Naive thymus-derived CD4-positive, alpha-beta T cell (primary cell): ENCODE data around the gene SLCO3A1. TPM values are rescaled to one million over a fixed set of nuclear protein-coding genes. Genes with fewer than 3 reads are reported as not detected.
"Not testable (repeated sequence)": the region's sequence is repeated elsewhere in the genome, so short reads cannot be mapped to it uniquely, and the experiment has no call there.

Experiments used
- ATAC-seq: fragments of 150-1000 bp; cut with Tn5 transposase; 2 replicates; pipeline ENCODE4 v1.10.0; 2021; ENCODE audit warnings: mild to moderate bottlenecking, moderate library complexity
- CTCF ChIA-PET: fragments of 350-600 bp; sonication (Branson Sonifier 250); formaldehyde crosslinking; loops from one replicate; lab custom pipeline; 2021; ENCODE audit warnings: antibody characterized with exemption; lab: Charles Lee
- POLR2A ChIA-PET: fragments of 350-600 bp; sonication (Branson Sonifier 250); formaldehyde crosslinking; loops from one replicate; lab custom pipeline; 2021; ENCODE audit warnings: antibody characterized with exemption, inconsistent platforms; lab: Charles Lee
- DNase-seq, 9 donors: peaks; one replicate each; pipeline versions ENCODE4 v3.0.0 to v3.0.0-alpha.2; 2020 to 2022; ENCODE audit warnings: mixed read lengths in 1 of 9
- H3K27ac ChIP-seq: one replicate; pipeline ENCODE4 v1.7.0; 2013; ENCODE audit warnings: mild to moderate bottlenecking, low read depth, low read length, moderate library complexity
- H3K27me3 ChIP-seq, 2 donors: one replicate each; pipeline ENCODE4 v1.7.0; 2013; ENCODE audit warnings: low read length in 2 of 2, mild to moderate bottlenecking in 2 of 2, moderate library complexity in 2 of 2; ENCODE audit not compliant: control insufficient read depth in 2 of 2, insufficient read depth in 2 of 2
- H3K36me3 ChIP-seq, 3 experiments: 1 replicate in 2 of 3; 2 replicates in 1 of 3; pipeline ENCODE4 v1.7.0; 2013; ENCODE audit warnings: low read length in 3 of 3, mild to moderate bottlenecking in 3 of 3, moderate library complexity in 1 of 3; ENCODE audit not compliant: insufficient read depth in 3 of 3, control insufficient read depth in 2 of 3
- H3K4me1 ChIP-seq, 2 donors: one replicate each; pipeline ENCODE4 v1.7.0; 2013; ENCODE audit warnings: low read length in 2 of 2, mild to moderate bottlenecking in 2 of 2, moderate library complexity in 1 of 2; ENCODE audit not compliant: control insufficient read depth in 2 of 2, insufficient read depth in 2 of 2
- H3K4me3 ChIP-seq: 2 replicates; pipeline ENCODE4 v1.7.0; 2013; ENCODE audit warnings: mild to moderate bottlenecking, low read length
- H3K9me3 ChIP-seq, 3 experiments: 1 replicate in 2 of 3; 2 replicates in 1 of 3; pipeline ENCODE4 v1.7.0; 2013; ENCODE audit warnings: low read length in 3 of 3; ENCODE audit not compliant: control insufficient read depth in 2 of 3
- H3K27ac Mint-ChIP-seq, 9 donors: one replicate each; pipeline ENCODE4 v1.8.0; 2020 to 2022; ENCODE audit warnings: mixed read lengths in 9 of 9, mild to moderate bottlenecking in 8 of 9, moderate library complexity in 5 of 9, inconsistent platforms in 2 of 9
- H3K27me3 Mint-ChIP-seq, 5 donors: one replicate each; pipeline ENCODE4 v1.8.0; 2021 to 2022; ENCODE audit warnings: mixed read lengths in 5 of 5, mild to moderate bottlenecking in 1 of 5
- H3K36me3 Mint-ChIP-seq, 5 donors: one replicate each; pipeline ENCODE4 v1.8.0; 2020 to 2022; ENCODE audit warnings: mixed read lengths in 5 of 5, mild to moderate bottlenecking in 3 of 5, inconsistent platforms in 1 of 5
- H3K4me1 Mint-ChIP-seq, 7 donors: one replicate each; pipeline ENCODE4 v1.8.0; 2020 to 2022; ENCODE audit warnings: mixed read lengths in 7 of 7, mild to moderate bottlenecking in 3 of 7, inconsistent platforms in 1 of 7
- H3K4me3 Mint-ChIP-seq, 10 donors: one replicate each; pipeline ENCODE4 v1.8.0; 2020 to 2022; ENCODE audit warnings: mild to moderate bottlenecking in 10 of 10, mixed read lengths in 10 of 10, moderate library complexity in 6 of 10, inconsistent platforms in 2 of 10
- H3K9me3 Mint-ChIP-seq, 11 donors: one replicate each; pipeline ENCODE4 v1.8.0; 2020 to 2022; ENCODE audit warnings: mixed read lengths in 11 of 11, mild to moderate bottlenecking in 4 of 11, inconsistent platforms in 1 of 11, moderate library complexity in 1 of 11
- intact Hi-C, 2 donors: fragments of 100-400 bp; cut with micrococcal nuclease; formaldehyde crosslinking; loops; one replicate each; pipeline ENCODE4 v1.15.1; 2023
- polyA plus RNA-seq, 2 donors: library from polyadenylated mRNA; unstranded; fragments of 300-500 nt; fragmentation: Illumina TruSeq; gene quantifications; one replicate each; pipeline ENCODE4 v1.2.3, GENCODE V29; 2021
- total RNA-seq, 6 experiments: library from RNA in 5 of 6; stranded (reverse) in 5 of 6; gene quantifications; 1 replicate in 5 of 6; 2 replicates in 1 of 6; pipeline ENCODE4 v1.2.3 and lab custom pipeline; 2021 to 2026

Gene SLCO3A1
- total and polyA plus RNA-seq, 7 experiments from 2014 or later = 15.4 to 69.1 (median 24.3) TPM

DNA sequence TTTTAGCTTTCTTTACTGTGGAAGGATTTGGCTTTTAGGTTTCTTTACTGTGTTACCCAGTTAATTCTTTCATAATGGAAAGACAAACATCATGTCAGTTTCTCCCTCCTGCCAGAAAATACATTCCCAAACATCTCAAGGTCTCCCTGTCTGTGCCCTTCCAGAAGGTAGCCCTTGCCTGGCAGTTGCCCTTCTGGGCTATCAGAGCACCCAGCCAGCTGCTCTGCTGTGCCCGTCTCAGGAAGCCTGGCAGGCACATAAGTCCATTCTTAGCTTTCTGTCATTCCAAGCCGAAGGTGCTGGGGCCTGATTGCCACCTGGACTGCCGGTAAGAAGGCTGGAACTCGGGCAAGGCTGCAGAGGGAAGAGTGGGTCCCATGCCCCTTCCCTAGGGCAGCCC is 203.4 kb downstream of the SLCO3A1 start:
- peaks cover 0 to 7% (median 0%) of the 10 kb centered on the region in 5 donors for H3K36me3 Mint-ChIP-seq
- no peaks in the 10 kb centered on the region for H3K4me1 ChIP-seq
- no peaks in the 10 kb centered on the region for H3K9me3 ChIP-seq
- H3K36me3 ChIP-seq = no peaks in the 10 kb centered on the region
- CTCF ChIA-PET = no interaction called here
- no peak for DNase-seq
- H3K4me3 Mint-ChIP-seq = no peak overlapping the region
- H3K4me3 ChIP-seq = no peak overlapping the region
- peaks cover 0 to 19% (median 10%) of the 10 kb centered on the region in 7 donors for H3K4me1 Mint-ChIP-seq
- ATAC-seq = no peak
- H3K27me3 ChIP-seq = no peaks in the 10 kb centered on the region
- POLR2A ChIA-PET = no interaction called here
- peak overlapping the region in 1 of 9 donors; percentile 38 for H3K27ac Mint-ChIP-seq
- peaks cover 0 to 2% (median 0%) of the 10 kb centered on the region in 11 donors for H3K9me3 Mint-ChIP-seq
- no peak overlapping the region for H3K27ac ChIP-seq
- intact Hi-C loops = no loop called here
- no peaks in the 10 kb centered on the region for H3K27me3 Mint-ChIP-seq

DNA sequence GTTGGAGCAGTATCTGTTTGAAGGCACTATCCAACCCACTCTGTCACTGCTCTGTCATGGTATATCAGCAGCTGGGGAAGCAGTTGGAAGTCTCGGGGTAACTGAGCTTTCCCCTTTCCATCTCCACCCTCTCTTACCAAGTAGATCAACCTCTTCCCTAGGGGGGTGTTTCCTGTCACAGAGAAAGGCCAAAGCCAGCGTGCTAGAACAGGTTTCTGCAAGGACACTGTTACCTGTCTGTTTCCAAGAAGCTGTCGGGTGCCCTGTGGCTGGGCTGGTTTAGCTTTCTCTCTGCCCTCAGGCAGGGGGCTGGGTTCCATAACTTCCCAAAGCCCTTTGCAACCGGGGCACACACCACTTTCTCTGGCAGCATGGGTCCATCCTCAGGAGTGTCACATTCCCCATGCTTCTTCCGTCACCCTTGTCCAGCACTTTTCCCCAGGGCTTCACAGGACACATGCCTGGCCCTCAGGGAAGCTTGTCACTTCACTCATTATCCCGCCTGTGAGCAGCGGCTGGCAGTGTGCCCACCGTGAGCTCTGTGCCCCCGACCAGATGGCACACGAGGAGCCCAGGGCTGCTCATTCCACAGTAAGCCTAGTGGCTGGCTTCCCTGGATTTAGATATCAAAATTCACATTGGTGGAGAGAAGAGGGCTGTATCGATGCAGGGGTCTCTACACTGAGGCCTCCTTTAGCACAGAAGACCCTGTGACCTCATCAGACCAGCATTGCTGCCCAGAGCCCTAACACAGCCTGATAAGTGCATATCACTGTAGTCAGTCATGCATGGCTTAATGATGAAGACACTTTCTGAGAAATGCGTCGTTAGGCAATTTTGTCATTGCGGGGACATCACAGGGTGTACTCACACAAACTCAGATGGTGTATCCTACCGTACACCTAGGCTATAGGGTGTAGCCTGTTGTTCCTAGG is 205.8 kb downstream of the SLCO3A1 start:
- H3K4me3 ChIP-seq = no peak overlapping the region
- intact Hi-C loops = no loop called here
- H3K27ac Mint-ChIP-seq = peak overlapping the region in 1 of 9 donors; percentile 18
- H3K27me3 ChIP-seq = no peaks in the 10 kb centered on the region
- DNase-seq (no peak), ATAC-seq (no peak)
- peaks cover 0 to 15% (median under 1%) of the 10 kb centered on the region in 5 donors for H3K36me3 Mint-ChIP-seq
- peaks cover 0 to 2% (median 0%) of the 10 kb centered on the region in 11 donors for H3K9me3 Mint-ChIP-seq
- no peak overlapping the region for H3K27ac ChIP-seq
- no peaks in the 10 kb centered on the region for H3K9me3 ChIP-seq
- POLR2A ChIA-PET = no interaction called here
- H3K4me1 Mint-ChIP-seq = peaks cover 0 to 21% (median 11%) of the 10 kb centered on the region in 7 donors
- CTCF ChIA-PET = no interaction called here
- H3K27me3 Mint-ChIP-seq = no peaks in the 10 kb centered on the region
- H3K4me3 Mint-ChIP-seq = no peak overlapping the region
- H3K4me1 ChIP-seq = no peaks in the 10 kb centered on the region
- H3K36me3 ChIP-seq = no peaks in the 10 kb centered on the region

DNA sequence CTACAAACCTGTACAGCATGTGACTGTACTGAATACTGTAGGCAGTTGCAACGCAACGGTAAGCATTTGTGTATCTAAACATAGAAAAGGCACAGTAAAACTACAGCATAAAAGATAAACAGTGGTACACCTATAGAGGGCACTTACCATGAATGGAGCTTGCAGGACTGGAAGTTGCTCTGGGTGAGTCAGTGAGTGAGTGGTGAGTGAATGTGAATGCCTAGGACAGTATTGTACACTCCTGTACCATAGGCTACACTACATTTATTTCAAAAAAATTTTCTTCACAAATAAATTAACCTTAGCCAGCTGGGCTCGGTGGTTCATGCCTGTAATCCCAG is 206.4 kb downstream of the SLCO3A1 start:
- Mint-ChIP-seq H3K36me3 (peaks cover 0 to 19% (median 4%) of the 10 kb centered on the region in 5 donors), H3K4me1 (peaks cover 0 to 24% (median 13%) of the 10 kb centered on the region in 7 donors), H3K27ac (peak overlapping the region in 1 of 9 donors; percentile 18)
- H3K9me3 ChIP-seq, H3K4me3 Mint-ChIP-seq, H3K27ac ChIP-seq, H3K9me3 Mint-ChIP-seq, H3K36me3 ChIP-seq, DNase-seq, H3K4me1 ChIP-seq, intact Hi-C loops, H3K27me3 ChIP-seq, ATAC-seq, CTCF ChIA-PET, H3K27me3 Mint-ChIP-seq, H3K4me3 ChIP-seq, POLR2A ChIA-PET: not testable (repeated sequence)

DNA sequence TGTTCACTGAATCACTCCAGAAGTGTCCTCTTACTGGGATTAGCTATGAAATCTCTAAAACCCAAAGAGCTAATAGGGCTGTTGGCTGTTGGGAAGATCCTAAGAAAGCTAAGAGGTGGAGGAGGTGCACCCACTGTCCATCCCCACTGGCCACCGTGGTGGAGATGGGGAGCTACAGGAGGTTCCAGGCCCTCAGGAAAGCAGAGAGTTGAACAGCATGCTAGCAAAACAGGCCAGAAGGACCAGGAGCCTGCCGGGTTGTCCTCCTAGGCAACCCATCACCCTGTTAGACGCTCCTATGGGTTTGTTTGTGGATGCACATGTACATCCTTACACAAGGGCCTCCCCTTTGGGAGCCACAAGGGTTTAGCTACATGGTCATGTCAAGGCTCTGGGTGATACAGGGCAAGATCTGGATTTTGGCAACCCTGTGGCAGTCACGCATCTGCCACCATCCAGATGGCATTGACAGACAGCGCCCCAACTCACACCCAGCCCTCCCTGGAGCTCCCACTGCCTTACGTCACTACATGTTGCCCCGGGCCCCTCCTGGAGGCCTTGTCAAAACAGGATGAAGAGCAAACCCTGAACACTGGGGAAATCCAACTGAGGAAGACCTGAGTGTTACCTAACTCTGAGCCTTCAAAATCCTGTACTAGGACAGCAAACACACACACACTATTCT is 208.1 kb downstream of the SLCO3A1 start:
- Mint-ChIP-seq H3K4me1 (peaks cover 0 to 13% (median 1%) of the 10 kb centered on the region in 7 donors), H3K36me3 (peaks cover 0 to 14% (median 4%) of the 10 kb centered on the region in 5 donors), H3K9me3 (peaks cover 0 to 5% (median 0%) of the 10 kb centered on the region in 11 donors), H3K27me3 (no peaks in the 10 kb centered on the region), H3K27ac (no peak overlapping the region), H3K4me3 (no peak overlapping the region)
- no peak for DNase-seq
- intact Hi-C loops = no loop called here
- H3K4me1 ChIP-seq = no peaks in the 10 kb centered on the region
- ChIA-PET CTCF (interaction anchor here (1.3 kb wide), 1 partner anchor 759 kb away, joined by 6 read pairs; no protein-coding TSS in a partner anchor), POLR2A (no interaction called here)
- no peaks in the 10 kb centered on the region for H3K9me3 ChIP-seq
- ATAC-seq = no peak
- H3K27me3 ChIP-seq = no peaks in the 10 kb centered on the region
- H3K4me3 ChIP-seq = no peak overlapping the region
- H3K27ac ChIP-seq = no peak overlapping the region
- H3K36me3 ChIP-seq = no peaks in the 10 kb centered on the region

DNA sequence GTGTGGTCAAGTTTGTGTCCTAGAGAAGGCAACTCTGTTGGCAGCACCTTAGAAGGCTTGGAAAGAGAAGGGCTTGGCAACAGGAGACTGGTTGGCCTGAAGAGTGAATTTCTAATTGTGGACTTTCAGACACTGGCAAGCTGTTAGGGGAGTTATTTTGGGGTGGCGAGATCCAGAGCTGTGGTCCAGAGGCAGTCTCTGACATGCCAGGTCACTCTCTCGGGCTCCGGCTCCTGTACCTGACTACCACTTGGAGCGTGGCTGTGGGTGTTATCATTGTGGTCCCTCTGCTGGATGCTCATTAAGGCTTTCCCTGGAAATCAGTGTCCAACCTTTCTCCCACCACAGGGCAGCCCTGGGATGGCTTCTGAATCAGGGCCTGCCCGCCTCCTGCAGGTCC is 209.0 kb downstream of the SLCO3A1 start:
- ATAC-seq (no peak), DNase-seq (no peak)
- POLR2A ChIA-PET = no interaction called here
- Mint-ChIP-seq H3K36me3 (peaks cover 0 to 13% (median 4%) of the 10 kb centered on the region in 5 donors), H3K4me3 (no peak overlapping the region), H3K27me3 (peaks cover 0 to 2% (median 0%) of the 10 kb centered on the region in 5 donors), H3K4me1 (peaks cover 0 to 14% (median 2%) of the 10 kb centered on the region in 7 donors), H3K27ac (no peak overlapping the region), H3K9me3 (peaks cover 0 to 5% (median 0%) of the 10 kb centered on the region in 11 donors)
- H3K27ac ChIP-seq = no peak overlapping the region
- H3K4me3 ChIP-seq = no peak overlapping the region
- CTCF ChIA-PET = interaction anchor here (0.7 to 1.0 kb wide), 2 partner anchors 17 to 149 kb away, joined by 3 read pairs; no protein-coding TSS in a partner anchor
- no peaks in the 10 kb centered on the region for H3K27me3 ChIP-seq
- H3K36me3 ChIP-seq = no peaks in the 10 kb centered on the region
- H3K4me1 ChIP-seq = no peaks in the 10 kb centered on the region
- intact Hi-C loops = no loop called here
- H3K9me3 ChIP-seq = no peaks in the 10 kb centered on the region

DNA sequence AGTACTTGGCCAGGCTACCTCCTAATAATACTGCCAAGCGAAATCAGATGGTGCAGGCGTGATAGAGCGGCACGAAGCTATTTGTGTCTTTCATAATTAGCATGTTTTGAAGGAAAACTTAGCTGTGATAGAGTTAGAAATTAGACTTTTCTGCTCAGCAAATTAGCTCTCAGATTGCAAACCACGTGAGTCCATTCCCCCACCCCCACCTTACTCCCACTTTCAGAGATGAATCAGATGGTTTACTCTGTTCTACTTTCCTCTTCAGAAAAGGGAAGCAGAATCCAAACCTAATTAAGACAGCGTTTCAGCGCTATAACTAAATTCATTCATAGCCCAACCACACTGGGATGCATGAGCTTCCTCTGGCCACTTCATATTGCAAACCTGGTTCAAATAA is 214.6 kb downstream of the SLCO3A1 start:
- ATAC-seq = peak; percentile 53
- no peak overlapping the region for H3K27ac ChIP-seq
- peaks cover 0 to 5% (median 0%) of the 10 kb centered on the region in 11 donors for H3K9me3 Mint-ChIP-seq
- H3K27ac Mint-ChIP-seq = no peak overlapping the region
- intact Hi-C loops = no loop called here
- H3K4me1 ChIP-seq = peaks cover 0 to 5% of the 10 kb centered on the region in 2 donors
- no peaks in the 10 kb centered on the region for H3K36me3 ChIP-seq
- no peaks in the 10 kb centered on the region for H3K27me3 ChIP-seq
- H3K4me1 Mint-ChIP-seq = peaks cover 19 to 58% (median 38%) of the 10 kb centered on the region in 7 donors
- no peak overlapping the region for H3K4me3 Mint-ChIP-seq
- CTCF ChIA-PET = interaction anchor here (0.8 kb wide), 1 partner anchor 21 kb away, joined by 3 read pairs; no protein-coding TSS in a partner anchor
- peaks cover 0 to 2% (median 0%) of the 10 kb centered on the region in 5 donors for H3K27me3 Mint-ChIP-seq
- POLR2A ChIA-PET = no interaction called here
- no peak for DNase-seq
- H3K4me3 ChIP-seq = no peak overlapping the region
- H3K9me3 ChIP-seq = no peaks in the 10 kb centered on the region
- H3K36me3 Mint-ChIP-seq = peaks cover 0 to 6% (median 0%) of the 10 kb centered on the region in 5 donors
